ENCODE results near the gene PRKCQ.

Gene PRKCQ

DNA sequence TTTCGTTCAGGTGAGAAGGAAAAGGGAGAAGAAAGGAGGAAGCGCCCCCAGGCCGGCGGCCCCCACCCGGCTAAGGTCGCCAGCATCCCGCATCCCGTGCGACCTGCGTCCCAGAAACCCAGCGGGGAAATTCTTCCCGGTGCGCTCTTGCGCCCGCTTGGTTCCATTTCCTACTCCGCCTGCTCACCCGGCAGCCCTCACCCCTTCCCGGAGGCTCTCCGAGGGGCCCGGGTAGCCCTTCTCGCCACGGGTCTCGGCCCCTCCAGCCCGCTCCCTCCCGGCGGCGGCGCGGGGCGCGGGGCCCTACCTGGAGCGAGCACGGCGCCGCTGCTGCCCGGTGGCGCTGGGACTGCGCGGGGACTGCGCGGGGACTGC, at the start of gene PRKCQ:
Gene PRKCQ, minus strand, starts transcription at position 373 of the 375 bp plus-strand sequence. CDS start 65,141 bp downstream, outside the sequence.
- DNase-seq = no peak

DNA sequence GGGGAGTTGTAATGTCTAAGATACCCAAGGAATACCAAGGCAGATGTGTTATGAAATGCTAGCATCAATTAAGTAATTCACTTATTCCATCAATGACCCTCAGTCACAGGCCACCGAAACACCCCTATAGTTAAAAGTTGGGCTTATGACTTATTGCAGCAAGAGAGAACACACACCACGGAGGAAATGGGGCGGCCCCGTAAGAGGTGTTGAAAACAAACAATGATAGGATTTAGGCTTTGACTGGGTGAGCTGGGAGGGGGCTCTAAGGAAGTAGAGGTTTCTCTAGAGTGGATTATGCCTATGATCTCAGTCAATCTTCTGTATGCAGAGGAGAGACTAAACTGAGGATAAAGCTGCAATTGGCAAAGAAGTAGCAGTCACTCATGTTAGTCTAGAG, 45.4 kb upstream of the PRKCQ start:
- no peak for DNase-seq

- no peak for DNase-seq
Measured at GRCh38 chr10:6624392-6624791, 44.3 kb upstream of the PRKCQ start.

GRCh38 chr10:6622921-6623320, 42.8 kb upstream of the PRKCQ start:
- no peak for DNase-seq

DNA sequence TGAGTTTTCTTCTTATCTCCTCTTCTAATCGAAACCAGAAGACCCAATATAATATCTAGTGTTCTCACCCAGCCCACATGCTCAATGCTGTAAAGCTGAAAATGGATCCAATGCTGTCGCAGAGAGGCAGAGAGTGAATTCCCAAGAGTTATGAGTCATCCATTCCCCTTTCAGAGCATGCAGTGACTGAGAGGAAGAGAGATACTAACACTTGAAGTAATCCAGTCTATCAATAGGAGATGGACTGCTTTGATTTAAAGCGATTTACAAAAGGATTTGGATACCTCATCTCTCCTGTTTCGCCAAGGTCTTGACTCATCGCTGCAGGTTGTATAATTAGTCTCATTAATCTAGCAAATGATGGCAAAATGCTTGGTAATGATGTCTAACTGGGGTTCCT, 41.5 kb upstream of the PRKCQ start:
- DNase-seq = no peak

DNA sequence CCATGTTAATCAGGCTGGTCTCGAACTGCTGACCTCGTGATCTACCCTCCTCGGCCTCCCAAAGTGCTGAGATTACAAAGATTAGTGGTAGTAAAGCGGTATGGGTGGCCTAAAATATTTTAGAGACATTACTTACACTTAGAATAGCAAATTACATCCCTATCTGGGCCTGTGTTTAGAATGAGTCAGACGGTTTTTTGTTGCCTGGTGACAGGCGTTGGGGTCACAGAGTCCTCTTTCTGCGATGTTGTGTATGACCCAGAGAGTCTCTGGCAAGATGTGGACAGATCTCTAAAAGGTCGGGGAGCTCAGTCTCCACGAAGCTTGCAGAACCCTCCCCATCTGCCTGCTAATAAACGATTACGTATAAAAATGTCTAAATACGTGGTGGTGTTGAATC, 39.6 kb upstream of the PRKCQ start:
- DNase-seq = no peak

GRCh38 chr10:6618340-6618739, 38.3 kb upstream of the PRKCQ start:
- DNase-seq = no peak

DNA sequence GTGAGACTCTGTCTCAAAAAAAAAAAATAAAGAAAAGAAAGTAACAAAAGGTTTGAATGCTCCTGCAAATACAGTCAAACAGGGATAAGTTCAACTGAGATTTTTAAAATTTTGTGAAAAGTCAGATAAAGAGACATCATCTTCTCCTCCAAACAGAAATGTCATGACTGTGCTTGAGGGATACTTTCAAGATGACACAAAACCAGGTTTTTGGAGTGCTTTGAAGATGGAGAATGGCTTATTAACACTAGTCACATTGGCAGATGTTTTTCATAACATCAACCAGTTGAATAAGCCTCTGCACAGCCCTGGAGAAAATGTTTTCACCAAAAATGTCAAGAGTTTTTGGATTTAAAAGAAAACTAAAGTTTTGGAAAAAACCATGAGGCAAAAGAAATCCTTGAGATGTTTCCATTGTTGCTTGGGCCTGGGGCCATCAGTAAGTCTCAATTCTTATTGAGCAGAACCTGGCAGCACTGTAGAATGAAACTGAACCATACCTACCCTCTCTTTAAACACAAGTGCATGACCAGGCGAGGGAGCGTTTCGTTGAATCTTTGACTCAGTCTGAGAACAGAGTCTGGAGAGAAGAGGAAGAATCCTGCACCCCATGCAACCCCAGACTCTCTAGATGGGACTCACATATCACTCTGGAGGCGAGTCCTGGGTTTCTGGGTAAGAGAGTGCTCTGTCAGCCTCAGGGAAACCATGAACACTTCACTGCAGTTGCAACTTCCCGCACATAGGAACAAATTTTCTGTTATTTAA, 37.4 kb upstream of the PRKCQ start:
- no peak for DNase-seq

- DNase-seq = no peak
Measured at GRCh38 chr10:6615971-6616370, 35.9 kb upstream of the PRKCQ start.

- no peak for DNase-seq
Measured at GRCh38 chr10:6612371-6612770, 32.3 kb upstream of the PRKCQ start.

DNA sequence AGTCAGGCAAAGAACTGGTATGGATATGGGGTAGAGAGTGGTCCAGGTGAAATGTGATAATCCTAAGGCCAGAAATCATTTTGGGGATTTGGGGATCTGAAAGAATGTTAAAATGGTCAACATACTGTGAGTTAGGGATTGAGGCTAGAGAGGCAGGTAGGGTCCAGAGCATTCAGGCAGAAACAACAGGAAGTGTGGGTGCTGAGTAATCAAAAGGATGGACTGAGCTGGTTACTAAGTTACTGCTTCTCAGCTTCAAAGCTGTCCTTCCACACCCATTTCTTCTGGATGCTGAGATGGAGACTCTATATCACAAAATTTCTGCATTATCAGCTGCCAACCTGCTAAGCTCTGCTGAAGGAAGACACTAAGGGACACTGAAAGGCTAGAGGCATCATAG, 30.6 kb upstream of the PRKCQ start:
- no peak for DNase-seq

DNA sequence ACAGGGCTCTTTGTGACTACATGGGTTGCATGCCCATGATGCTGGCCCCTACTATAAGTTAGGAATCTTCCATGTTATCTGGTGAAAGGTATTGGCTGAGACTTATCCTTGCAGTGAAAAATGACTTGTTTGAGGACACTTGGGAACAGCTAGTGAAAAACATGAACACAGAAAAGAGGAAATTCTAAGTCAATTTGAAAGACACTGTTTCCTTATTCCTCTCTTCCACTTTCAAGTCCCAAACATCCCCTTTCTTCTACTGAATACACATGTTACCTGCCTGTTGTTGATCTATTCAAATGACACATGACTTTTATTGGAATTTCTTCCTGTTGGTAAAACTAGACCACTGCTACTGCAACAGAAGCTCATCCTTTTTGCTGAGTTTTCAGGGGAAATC, 29.5 kb upstream of the PRKCQ start:
- no peak for DNase-seq

DNA sequence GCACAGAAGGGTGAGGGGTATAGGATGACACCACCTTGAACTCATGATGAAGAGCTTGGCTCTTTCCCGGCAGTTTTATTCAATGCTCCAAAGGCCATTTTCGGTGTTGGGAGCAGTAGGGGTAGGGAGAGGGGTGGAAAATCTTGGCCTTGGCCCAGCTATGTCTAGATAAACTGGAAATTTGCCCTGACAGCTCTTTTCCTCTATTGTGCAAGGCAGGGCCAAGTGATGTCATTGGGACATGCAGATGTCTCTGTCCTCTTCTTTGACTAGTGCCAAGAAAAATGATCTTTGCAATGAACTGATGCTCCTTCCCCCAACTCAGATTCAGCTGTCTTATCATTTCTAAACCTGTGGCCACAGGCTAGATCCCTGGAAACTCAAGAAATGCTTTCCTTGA, 27.7 kb upstream of the PRKCQ start:
- no peak for DNase-seq

DNA sequence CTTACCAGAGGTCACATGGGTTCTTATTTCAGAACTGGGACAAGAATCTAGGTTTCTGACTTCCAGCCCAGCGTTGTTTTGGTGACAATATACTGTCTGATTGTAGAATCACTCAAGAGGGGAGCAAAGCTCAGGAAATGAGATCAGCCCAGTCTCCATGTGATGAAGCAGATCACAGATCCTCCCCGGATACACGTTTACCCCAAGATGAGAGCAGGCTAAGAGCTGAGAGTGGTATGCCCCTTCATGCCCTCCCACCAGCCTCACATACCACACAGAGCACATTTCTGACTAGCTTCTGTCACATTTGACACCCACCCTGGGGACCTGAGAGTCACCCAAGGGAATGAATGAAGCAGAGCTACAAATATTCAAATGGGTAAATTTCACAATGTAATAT, 27.1 kb upstream of the PRKCQ start:
- no peak for DNase-seq

GRCh38 chr10:6603142-6604125, 23.4 kb upstream of the PRKCQ start:
- no peak for DNase-seq

DNA sequence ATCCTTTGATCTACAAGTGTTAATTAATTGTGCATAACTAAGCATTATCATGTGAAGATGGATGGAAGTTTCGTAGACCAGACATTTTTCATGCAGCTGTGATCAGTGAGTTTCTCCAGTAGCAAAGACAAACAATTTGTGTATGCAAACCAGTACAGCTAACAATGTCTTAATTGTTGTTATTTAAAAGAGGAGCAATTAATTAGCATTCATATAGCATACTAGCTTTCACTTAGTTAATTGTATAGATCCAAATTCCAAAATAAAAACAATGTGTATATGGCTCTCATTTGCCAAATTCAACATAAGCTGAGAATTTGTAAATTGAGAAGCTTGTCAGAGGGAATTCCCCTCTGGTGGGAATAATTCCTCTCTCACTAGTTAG, 22.6 kb upstream of the PRKCQ start:
- DNase-seq = no peak

- no peak for DNase-seq
Measured at GRCh38 chr10:6602026-6602699, 22.1 kb upstream of the PRKCQ start.

DNA sequence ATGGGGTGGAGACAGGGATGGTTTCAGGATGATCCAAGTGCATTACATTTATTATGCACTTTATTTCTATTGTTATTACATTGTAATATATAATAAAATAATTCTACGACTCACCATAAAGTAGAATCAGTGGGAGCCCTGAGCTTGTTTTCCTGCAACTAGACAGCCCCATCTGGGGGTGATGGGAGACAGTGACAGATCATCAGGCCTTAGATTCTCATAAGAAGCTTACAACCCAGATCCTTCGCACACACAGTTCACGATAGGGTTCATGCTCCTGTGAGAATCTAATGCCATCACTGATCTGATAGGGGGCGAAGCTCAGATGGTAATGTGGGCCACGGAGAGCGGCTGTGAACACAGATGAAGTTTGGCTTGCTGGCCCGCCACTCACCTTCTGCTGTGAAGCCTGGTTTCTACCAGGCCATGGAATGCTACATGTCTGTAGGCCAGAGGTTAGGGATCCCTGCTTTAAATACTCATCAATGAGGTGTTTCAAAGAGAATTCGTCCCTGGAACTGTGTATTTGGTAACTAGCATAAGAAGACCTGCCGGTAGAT, 21.2 kb upstream of the PRKCQ start:
- DNase-seq = peak; percentile 33

- no peak for DNase-seq
Measured at GRCh38 chr10:6600224-6600987, 20.3 kb upstream of the PRKCQ start.

GRCh38 chr10:6598679-6599078, 18.6 kb upstream of the PRKCQ start:
- DNase-seq = no peak

- DNase-seq = no peak
Measured at GRCh38 chr10:6597478-6597877, 17.4 kb upstream of the PRKCQ start.

DNA sequence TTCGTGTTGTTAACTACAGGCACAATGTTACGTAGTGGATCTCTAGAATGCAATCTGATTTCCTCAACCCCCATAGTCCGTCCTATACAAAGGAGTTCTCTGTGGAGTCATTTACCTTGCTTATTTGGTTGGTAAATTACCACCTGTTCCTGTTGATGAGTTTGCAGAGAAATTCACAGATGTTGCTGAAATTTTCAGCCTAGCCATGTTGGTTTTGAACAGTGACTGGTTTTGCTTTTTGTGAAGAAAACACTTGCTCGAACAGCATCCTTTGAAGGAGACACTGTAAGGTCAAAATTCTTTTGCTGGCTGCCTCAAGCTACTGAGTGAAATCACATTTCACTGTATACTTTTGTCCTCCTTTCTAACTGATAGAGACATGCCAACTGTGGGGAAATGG, 15.4 kb upstream of the PRKCQ start:
- DNase-seq = no peak
